Keratinocyte (primary cell): Measurements from ENCODE around the gene TALDO1.

ENCODE experiments used
- CTCF ChIP-seq, 3 experiments: IDR thresholded peaks in 1 of 3; conservative IDR thresholded peaks in 1 of 3; optimal IDR thresholded peaks in 1 of 3; 2 replicates in 2 of 3; 3 replicates in 1 of 3; pipeline versions ENCODE3 to v1.5.1; 2011; ENCODE audit warnings: low read length in 3 of 3, mild to moderate bottlenecking in 3 of 3, moderate library complexity in 2 of 3, control low read depth in 1 of 3, inconsistent platforms in 1 of 3; ENCODE audit not compliant: insufficient read depth in 2 of 3; ENCODE audit errors: extremely low read depth in 1 of 3
- EZH2 ChIP-seq: IDR thresholded peaks from one replicate; pipeline ENCODE4 v1.6.1; 2012; ENCODE audit warnings: inconsistent platforms, mild to moderate bottlenecking, low read length, moderate library complexity

- TF ChIP-seq CTCF (optimal IDR thresholded peaks at IDR 0.05 in 1 of 3, IDR thresholded peaks at IDR 0.05 in 1 of 3, conservative IDR thresholded peaks at IDR 0.05 in 1 of 3; ENCODE audit: extremely low read depth in 1 of 3, insufficient read depth in 2 of 3, low read length in 3 of 3) (no peak), EZH2 (no peak)
Observed at GRCh38 chr11:714436-714835, 32.8 kb upstream of the TALDO1 start.
